Right lobe of liver (tissue), 4 donors: ENCODE data around the gene THBS4.

Source experiments
- CTCF ChIP-seq, 4 donors: fragments of 200-600 bp in 3 of 4; fragments of 450-650 bp in 1 of 4; IDR thresholded peaks; one replicate each; pipeline versions ENCODE4 v1.5.1 to v1.8.0; 2016 to 2022; ENCODE audit warnings: antibody characterized with exemption in 4 of 4, mild to moderate bottlenecking in 2 of 4
- POLR2A ChIP-seq: fragments of 450-650 bp; IDR thresholded peaks from one replicate; pipeline ENCODE4 v1.6.1; 2017; ENCODE audit warnings: antibody characterized with exemption, mild to moderate bottlenecking
- donor health status: DM: no; HTN: no; CAD: no.
- donor health status: DM: no; HTN: no; CAD: no.
- donor health status: DM: no; HTN: yes; CAD: no.

- TF ChIP-seq CTCF (IDR thresholded peaks at IDR 0.05): no peak
- no peak for TF ChIP-seq POLR2A
These were observed 41.2 kb downstream of the THBS4 start for GRCh38 chr5:80076131-80077050.
